T-helper 2 cell treated with Interferon-gamma antibody and Interleukin-4, amounts not matched to agents 5 μg/mL and 100 μg/mL, for 36 hours (primary cell): ENCODE measurements around the gene MRPS21.

Experiments
- DNase-seq: peaks from one replicate; pipeline ENCODE4 v3.0.0; 2021; ENCODE audit warnings: low spot score
- H3K27ac Mint-ChIP-seq: one replicate; pipeline ENCODE4 v1.8.0; 2021; ENCODE audit warnings: mild to moderate bottlenecking, mixed read lengths
- H3K27me3 Mint-ChIP-seq: one replicate; pipeline ENCODE4 v1.8.0; 2021; ENCODE audit warnings: low read depth, mixed read lengths
- H3K36me3 Mint-ChIP-seq: one replicate; pipeline ENCODE4 v1.8.0; 2021; ENCODE audit warnings: low read depth, mixed read lengths
- H3K4me1 Mint-ChIP-seq: one replicate; pipeline ENCODE4 v1.8.0; 2021; ENCODE audit warnings: low read depth, mixed read lengths
- H3K4me3 Mint-ChIP-seq: one replicate; pipeline ENCODE4 v1.8.0; 2022; ENCODE audit warnings: mild to moderate bottlenecking, moderate library complexity, mixed read lengths
- H3K9me3 Mint-ChIP-seq: one replicate; pipeline ENCODE4 v1.8.0; 2021; ENCODE audit warnings: mixed read lengths

The MRPS21 gene

GRCh38 chr1:150293433-150294253, at the start of gene MRPS21:
Gene MRPS21 (plus strand): TSS chr1:150293861. CDS start chr1:150294367, 506 bp downstream.
- DNase-seq, result peak; percentile 87
- Mint-ChIP-seq H3K27ac (peak within 1 kb of the TSS; percentile 94), H3K4me1 (peaks cover 16% of the 10 kb centered on the region), H3K9me3 (no peaks in the 10 kb centered on the region), H3K36me3 (peaks cover 23% of the 10 kb centered on the region), H3K27me3 (no peaks in the 10 kb centered on the region), H3K4me3 (peak within 1 kb of the TSS; percentile 95)

DNA sequence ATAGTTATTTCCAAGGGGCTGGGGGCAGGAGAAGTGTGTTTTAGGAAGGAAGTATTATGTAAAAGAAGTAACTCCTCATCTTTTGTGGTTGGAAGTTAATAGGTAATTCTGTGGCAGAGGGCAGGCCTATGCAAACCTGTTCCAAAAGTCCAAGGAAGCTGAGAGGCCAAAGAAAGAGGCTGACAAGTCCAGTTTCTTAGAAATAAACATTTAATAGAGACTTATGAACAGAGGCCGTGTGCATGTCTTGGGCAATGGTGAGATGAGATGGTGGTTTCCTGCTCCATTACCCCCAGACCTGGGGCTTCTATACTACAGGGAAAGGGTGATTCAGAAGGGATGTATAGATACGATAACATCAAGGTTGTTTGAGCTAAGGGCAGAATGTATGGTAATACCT, 43.7 kb upstream of the MRPS21 start:
- DNase-seq, result no peak
- Mint-ChIP-seq H3K4me3 (no peak overlapping the region), H3K27ac (no peak overlapping the region), H3K9me3 (no peaks in the 10 kb centered on the region), H3K4me1 (peaks cover 2% of the 10 kb centered on the region), H3K36me3 (no peaks in the 10 kb centered on the region), H3K27me3 (peaks cover 8% of the 10 kb centered on the region)

GRCh38 chr1:150256198-150256553, 37.5 kb upstream of the MRPS21 start:
- Mint-ChIP-seq H3K4me1 (peaks cover 16% of the 10 kb centered on the region), H3K27ac (peak overlapping the region; percentile 37), H3K9me3 (no peaks in the 10 kb centered on the region), H3K4me3 (peak overlapping the region; percentile 76), H3K36me3 (no peaks in the 10 kb centered on the region), H3K27me3 (peaks cover 57% of the 10 kb centered on the region)
- no peak for DNase-seq

DNA sequence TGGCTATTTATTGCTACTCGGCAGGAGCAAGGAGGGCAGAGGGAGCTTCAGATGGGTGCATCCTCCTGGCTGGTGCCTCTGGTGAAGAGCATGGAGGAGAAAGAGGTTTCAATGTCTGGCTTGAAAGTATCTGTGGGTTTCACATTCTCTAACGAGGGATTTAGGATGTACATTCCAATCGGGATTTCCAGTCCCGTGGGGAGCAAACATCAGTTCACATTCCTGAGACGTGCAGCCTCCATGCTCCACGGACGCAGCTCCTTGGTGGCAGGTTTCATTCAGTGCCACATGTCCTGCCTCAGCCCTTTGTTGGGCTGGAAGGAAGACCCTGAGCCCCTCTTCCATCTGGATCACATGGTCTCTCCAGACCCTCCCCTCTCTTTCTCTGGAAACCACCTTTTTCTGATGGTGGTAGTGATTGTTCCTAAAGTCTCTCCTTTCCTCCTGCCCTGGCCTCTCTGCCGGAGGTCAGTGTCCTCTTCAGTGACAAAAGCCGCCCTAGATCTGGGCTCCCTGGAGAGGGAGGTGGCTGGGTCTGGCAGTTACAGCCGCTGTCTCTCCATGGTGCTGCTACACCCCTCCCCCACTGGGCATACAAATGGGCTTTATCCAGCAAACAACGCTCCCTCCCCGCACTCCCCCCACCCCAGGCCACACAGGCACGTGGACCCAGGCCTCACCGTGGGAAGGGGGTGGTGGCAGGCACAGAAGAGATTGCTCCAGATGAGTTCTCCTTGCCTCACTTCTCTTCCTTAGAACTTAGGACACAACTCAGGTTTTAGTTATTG, 36.9 kb upstream of the MRPS21 start:
- DNase-seq, result no peak
- Mint-ChIP-seq H3K4me3 (no peak overlapping the region), H3K36me3 (no peaks in the 10 kb centered on the region), H3K9me3 (no peaks in the 10 kb centered on the region), H3K4me1 (peaks cover 16% of the 10 kb centered on the region), H3K27me3 (peaks cover 55% of the 10 kb centered on the region), H3K27ac (no peak overlapping the region)

- DNase-seq, result no peak
- H3K36me3 Mint-ChIP-seq, result no peaks in the 10 kb centered on the region
- H3K27ac Mint-ChIP-seq, result no peak within 1 kb of the TSS
- no peak within 1 kb of the TSS for H3K4me3 Mint-ChIP-seq
- peaks cover 16% of the 10 kb centered on the region for H3K4me1 Mint-ChIP-seq
- H3K9me3 Mint-ChIP-seq, result no peaks in the 10 kb centered on the region
- peaks cover 54% of the 10 kb centered on the region for H3K27me3 Mint-ChIP-seq
Measured at GRCh38 chr1:150257624-150258585, 35.8 kb upstream of the MRPS21 start, which contains the start of gene CA14. Gene CA14 (plus strand): TSS chr1:150257774. CDS start chr1:150258129, 355 bp downstream.

GRCh38 chr1:150259217-150259616, 34.4 kb upstream of the MRPS21 start:
- H3K27me3 Mint-ChIP-seq, result peaks cover 50% of the 10 kb centered on the region
- no peaks in the 10 kb centered on the region for H3K9me3 Mint-ChIP-seq
- no peaks in the 10 kb centered on the region for H3K36me3 Mint-ChIP-seq
- H3K4me1 Mint-ChIP-seq, result peaks cover 16% of the 10 kb centered on the region
- H3K27ac Mint-ChIP-seq, result no peak overlapping the region
- no peak for DNase-seq
- H3K4me3 Mint-ChIP-seq, result no peak overlapping the region

DNA sequence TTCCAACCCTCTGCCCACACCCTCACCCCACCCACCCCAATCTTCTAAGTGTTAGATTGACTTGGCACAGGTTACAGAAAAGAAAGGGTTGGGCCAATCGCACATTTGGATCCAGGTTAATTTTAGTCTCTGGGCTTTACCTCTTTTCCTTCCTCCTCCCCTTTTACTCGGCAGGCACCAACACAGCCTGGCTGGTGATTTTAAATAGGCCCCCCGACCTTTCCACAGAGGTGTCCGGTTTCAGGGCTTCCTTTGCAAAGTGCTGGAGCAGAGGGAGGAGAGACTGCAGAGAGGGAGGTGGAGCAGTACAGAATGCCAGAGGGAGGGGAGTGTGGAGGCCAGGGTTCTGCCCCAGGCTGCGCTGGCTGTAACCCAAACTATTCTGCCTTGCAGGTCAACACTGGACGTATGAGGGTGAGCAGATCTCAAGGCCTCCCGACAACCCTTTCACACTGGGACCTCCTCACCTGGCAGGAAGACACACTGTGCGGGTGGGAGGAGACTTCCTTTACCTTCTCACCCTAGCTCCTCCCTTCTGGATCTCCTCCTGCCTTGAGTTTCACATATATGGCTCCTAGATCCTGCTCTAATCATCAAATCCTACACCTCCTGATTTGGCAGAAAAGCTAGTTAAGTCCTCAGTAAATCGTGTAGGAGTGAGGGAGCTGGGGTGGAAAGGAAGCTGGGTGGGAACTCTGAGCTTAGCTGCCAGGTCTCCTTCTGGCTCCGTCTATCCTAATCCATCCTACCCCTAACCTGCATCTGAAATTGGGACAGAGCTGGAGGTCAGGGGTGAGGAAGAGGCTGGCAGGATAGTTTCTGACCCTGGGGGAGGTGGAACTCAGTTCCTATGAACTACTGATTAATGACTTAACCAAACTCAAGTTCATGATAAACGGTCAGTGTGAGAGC, 33.6 kb upstream of the MRPS21 start:
- H3K4me1 Mint-ChIP-seq, result peaks cover 16% of the 10 kb centered on the region
- H3K27ac Mint-ChIP-seq, result no peak overlapping the region
- H3K4me3 Mint-ChIP-seq, result no peak overlapping the region
- H3K27me3 Mint-ChIP-seq, result peaks cover 50% of the 10 kb centered on the region
- H3K36me3 Mint-ChIP-seq, result peaks cover 5% of the 10 kb centered on the region
- no peak for DNase-seq
- no peaks in the 10 kb centered on the region for H3K9me3 Mint-ChIP-seq

DNA sequence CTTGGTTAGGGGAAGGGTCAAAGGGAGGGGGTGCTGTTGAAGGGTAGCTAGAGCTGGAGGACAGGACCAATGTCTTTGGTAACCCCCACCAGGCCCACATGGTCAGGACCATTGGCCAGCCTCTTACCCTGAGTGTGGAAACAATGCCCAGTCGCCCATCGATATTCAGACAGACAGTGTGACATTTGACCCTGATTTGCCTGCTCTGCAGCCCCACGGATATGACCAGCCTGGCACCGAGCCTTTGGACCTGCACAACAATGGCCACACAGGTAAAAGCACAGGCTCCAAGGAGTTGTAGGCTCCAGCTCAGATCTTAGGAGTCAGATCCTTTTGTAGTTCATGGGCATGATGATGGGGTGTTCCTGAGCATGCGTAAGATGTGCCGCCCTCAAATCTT, 32.3 kb upstream of the MRPS21 start:
- Mint-ChIP-seq H3K4me3 (no peak overlapping the region), H3K36me3 (peaks cover 16% of the 10 kb centered on the region), H3K27me3 (peaks cover 45% of the 10 kb centered on the region), H3K27ac (no peak overlapping the region), H3K9me3 (no peaks in the 10 kb centered on the region), H3K4me1 (peaks cover 6% of the 10 kb centered on the region)
- no peak for DNase-seq

- Mint-ChIP-seq H3K27ac (no peak overlapping the region), H3K4me1 (peaks cover 9% of the 10 kb centered on the region), H3K36me3 (peaks cover 29% of the 10 kb centered on the region), H3K4me3 (no peak overlapping the region), H3K27me3 (peaks cover 32% of the 10 kb centered on the region), H3K9me3 (no peaks in the 10 kb centered on the region)
- DNase-seq, result no peak
Measured at GRCh38 chr1:150262388-150263320, 31.0 kb upstream of the MRPS21 start.

DNA sequence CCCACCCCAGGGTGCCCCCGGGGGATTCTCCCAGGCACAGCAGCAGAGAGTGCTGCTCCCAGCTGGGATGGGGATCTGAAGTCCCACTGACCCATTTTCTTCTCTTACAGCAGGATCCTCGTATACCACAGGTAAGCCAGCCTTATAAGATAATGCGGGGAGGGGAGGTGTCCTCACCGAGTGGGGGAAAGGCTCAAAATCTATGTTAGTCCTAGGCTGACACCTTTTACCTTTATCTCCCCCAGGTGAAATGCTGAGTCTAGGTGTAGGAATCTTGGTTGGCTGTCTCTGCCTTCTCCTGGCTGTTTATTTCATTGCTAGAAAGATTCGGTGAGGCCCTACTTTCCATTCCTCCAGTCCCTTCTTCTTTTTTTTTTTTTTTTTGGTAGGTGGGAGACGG, 30.1 kb upstream of the MRPS21 start:
- H3K36me3 Mint-ChIP-seq, result peaks cover 34% of the 10 kb centered on the region
- H3K9me3 Mint-ChIP-seq, result no peaks in the 10 kb centered on the region
- no peak for DNase-seq
- H3K4me3 Mint-ChIP-seq, result no peak overlapping the region
- peaks cover 23% of the 10 kb centered on the region for H3K27me3 Mint-ChIP-seq
- peaks cover 12% of the 10 kb centered on the region for H3K4me1 Mint-ChIP-seq
- H3K27ac Mint-ChIP-seq, result no peak overlapping the region

- peak overlapping the region; percentile 95 for H3K27ac Mint-ChIP-seq
- H3K27me3 Mint-ChIP-seq, result peaks cover 2% of the 10 kb centered on the region
- no peaks in the 10 kb centered on the region for H3K9me3 Mint-ChIP-seq
- no peak for DNase-seq
- H3K4me1 Mint-ChIP-seq, result peaks cover 16% of the 10 kb centered on the region
- H3K4me3 Mint-ChIP-seq, result peak overlapping the region; percentile 90
- H3K36me3 Mint-ChIP-seq, result peaks cover 36% of the 10 kb centered on the region
Measured at GRCh38 chr1:150267896-150268295, 25.8 kb upstream of the MRPS21 start.

DNA sequence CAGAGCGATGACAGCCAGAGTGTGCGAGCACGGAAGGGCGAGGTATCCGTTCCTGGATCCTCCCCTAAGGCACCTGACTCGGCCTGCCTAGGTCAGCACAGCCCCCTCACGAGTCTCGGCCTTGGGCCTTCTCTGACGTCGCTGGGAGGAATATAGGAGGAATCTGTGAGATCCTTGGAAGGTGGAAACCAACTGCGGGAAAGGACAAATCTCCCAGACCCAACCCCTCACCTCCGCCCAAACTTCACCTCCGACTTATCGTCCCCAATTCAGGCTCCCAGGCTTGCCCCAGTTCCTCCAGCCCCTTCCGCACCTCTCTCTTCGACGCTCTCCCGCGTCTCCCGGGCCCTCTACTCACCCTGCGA, 25.3 kb upstream of the MRPS21 start:
- H3K36me3 Mint-ChIP-seq, result peaks cover 36% of the 10 kb centered on the region
- peaks cover 2% of the 10 kb centered on the region for H3K27me3 Mint-ChIP-seq
- peak overlapping the region; percentile 90 for H3K4me3 Mint-ChIP-seq
- peak; percentile 25 for DNase-seq
- peaks cover 16% of the 10 kb centered on the region for H3K4me1 Mint-ChIP-seq
- H3K27ac Mint-ChIP-seq, result peak overlapping the region; percentile 95
- H3K9me3 Mint-ChIP-seq, result no peaks in the 10 kb centered on the region
